Transverse colon (tissue), 4 donors: ENCODE measurements around the gene IRF2. TPM values are rescaled to one million over a fixed set of nuclear protein-coding genes. Genes with fewer than 3 reads are reported as not detected.
"Not testable (repeated sequence)": the region's sequence is repeated elsewhere in the genome, so short reads cannot be mapped to it uniquely, and the experiment has no call there.

ENCODE experiments used
- DNase-seq: peaks from one replicate; pipeline ENCODE4 v3.0.0-alpha.2; 2019
- H3K27ac ChIP-seq, 4 donors: fragments of 200-600 bp; sonication (generic); 2 replicates each; pipeline ENCODE4 v1.5.1; 2016 to 2018; ENCODE audit warnings: inconsistent platforms in 4 of 4
- H3K27me3 ChIP-seq: fragments of 200-600 bp; sonication (generic); 2 replicates; pipeline ENCODE4 v1.5.1; 2017; ENCODE audit warnings: inconsistent platforms
- H3K36me3 ChIP-seq, 4 donors: fragments of 200-600 bp; sonication (generic); 2 replicates each; pipeline ENCODE4 v1.5.1; 2017 to 2019; ENCODE audit warnings: inconsistent platforms in 4 of 4
- H3K4me1 ChIP-seq, 4 donors: fragments of 200-600 bp; sonication (generic); 2 replicates each; pipeline ENCODE4 v1.5.1; 2017 to 2020; ENCODE audit warnings: inconsistent platforms in 4 of 4
- H3K4me3 ChIP-seq, 4 donors: fragments of 200-600 bp; sonication (generic); 1 replicate in 1 of 4; 2 replicates in 3 of 4; pipeline versions ENCODE4 v1.5.1 to v1.6.1; 2017 to 2019; ENCODE audit warnings: inconsistent platforms in 4 of 4
- H3K9me3 ChIP-seq, 2 donors: fragments of 200-600 bp; sonication (generic); 2 replicates each; pipeline ENCODE4 v1.5.1; 2017 to 2019; ENCODE audit warnings: inconsistent platforms in 2 of 2
- EP300 ChIP-seq: sonication (generic); formaldehyde crosslinking; IDR thresholded peaks from one replicate; pipeline ENCODE4 v1.6.1; 2017; ENCODE audit warnings: antibody characterized with exemption, low read depth
- POLR2A ChIP-seq: fragments of 450-650 bp; IDR thresholded peaks from one replicate; pipeline ENCODE4 v1.6.1; 2016; ENCODE audit warnings: antibody characterized with exemption, mild to moderate bottlenecking, moderate library complexity
- POLR2AphosphoS5 ChIP-seq, 3 donors: sonication (generic); formaldehyde crosslinking; IDR thresholded peaks; one replicate each; pipeline ENCODE4 v1.6.1; 2016; ENCODE audit warnings: antibody characterized with exemption in 3 of 3
- WGBS, 2 donors: methylation state at CpG; one replicate each; pipeline ENCODE4 v1.1.5; 2018; ENCODE audit warnings: low coverage in 1 of 2; 5-methylcytosine and 5-hydroxymethylcytosine counted together
- in situ Hi-C, 4 donors: fragments of 200-750 bp; cut with MboI; loops; one replicate each; pipeline versions ENCODE4 v1.15.0 to v1.15.1; 2017; ENCODE audit warnings: low sequenced_read_pairs in 3 of 4, low pct_ligation_motif_present in 1 of 4, low pct_unique_long_range_greater_than_20kb in 1 of 4
- intact Hi-C: fragments of 100-400 bp; cut with DNase I; formaldehyde crosslinking; loops from one replicate; pipeline ENCODE4 v1.15.1; 2023; ENCODE audit warnings: low total_unique reads
- total RNA-seq, 4 donors: library from RNA; depleted of rRNA; stranded (reverse); fragments of >200 nt; gene quantifications; one replicate each; pipeline ENCODE4 v1.1.0, GENCODE V29; 2016
- TF ChIP-seq, protein P1 (sequence below), 5 experiments: fragments of 200-600 bp in 3 of 5; fragments of 450-650 bp in 2 of 5; sonication (generic) in 3 of 5; IDR thresholded peaks; 1 replicate in 2 of 5; 2 replicates in 3 of 5; pipeline ENCODE4 v1.5.1; 2016 to 2017; ENCODE audit warnings: antibody characterized with exemption in 5 of 5, inconsistent platforms in 3 of 5, mild to moderate bottlenecking in 2 of 5, moderate library complexity in 1 of 5

IRF2 gene
- total RNA-seq, 4 donors from 2014 or later = 15.3 to 85.3 (median 42.5) TPM

DNA sequence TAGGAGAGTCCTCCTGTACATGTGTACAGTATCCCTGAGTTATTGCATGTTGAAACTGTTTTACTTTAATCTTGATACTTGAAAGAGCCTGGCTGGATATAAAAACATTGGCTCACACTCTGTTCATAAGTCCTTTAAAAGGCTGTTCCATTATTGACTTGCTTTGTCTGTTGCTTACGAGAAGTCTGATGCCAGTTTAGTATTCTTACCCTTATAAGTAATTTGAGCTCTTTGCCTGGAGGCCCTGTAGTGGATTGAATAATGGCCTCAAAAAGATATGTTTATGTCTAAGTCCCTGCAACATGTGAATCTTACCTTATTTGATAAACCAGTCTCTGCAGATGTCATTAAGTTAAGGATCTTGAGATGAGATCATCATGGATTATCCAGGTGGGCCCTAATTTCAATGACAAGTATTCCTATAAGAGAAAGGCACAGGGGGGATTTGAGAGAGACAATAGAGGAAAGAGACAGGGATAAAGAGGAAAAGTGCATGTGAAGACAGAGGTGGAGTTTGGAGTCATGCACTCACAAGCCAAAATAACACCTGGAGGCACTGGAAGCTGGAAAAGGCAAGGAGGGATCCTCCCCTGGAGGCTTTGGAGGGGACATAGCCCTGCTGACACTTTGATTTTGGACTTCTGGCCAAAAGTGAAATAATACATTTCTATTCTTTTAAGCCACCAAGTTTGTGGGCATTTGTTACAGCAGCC, 98.1 kb downstream of the IRF2 start:
- H3K27ac ChIP-seq = no peak overlapping the region
- 89 to 100% methylated on average over 1 of the region's 1 CpG for WGBS, 2 donors
- H3K27me3 ChIP-seq = no peaks in the 10 kb centered on the region
- TF ChIP-seq POLR2AphosphoS5 (IDR thresholded peaks at IDR 0.05) = no peak
- intact Hi-C loops (no loop called here), in situ Hi-C loops (no loop called here)
- H3K9me3 ChIP-seq = no peaks in the 10 kb centered on the region
- H3K4me1 ChIP-seq = peaks cover 0 to 11% (median 2%) of the 10 kb centered on the region in 4 donors
- H3K36me3 ChIP-seq = no peaks in the 10 kb centered on the region
- no peak overlapping the region for H3K4me3 ChIP-seq
- DNase-seq = no peak

DNA sequence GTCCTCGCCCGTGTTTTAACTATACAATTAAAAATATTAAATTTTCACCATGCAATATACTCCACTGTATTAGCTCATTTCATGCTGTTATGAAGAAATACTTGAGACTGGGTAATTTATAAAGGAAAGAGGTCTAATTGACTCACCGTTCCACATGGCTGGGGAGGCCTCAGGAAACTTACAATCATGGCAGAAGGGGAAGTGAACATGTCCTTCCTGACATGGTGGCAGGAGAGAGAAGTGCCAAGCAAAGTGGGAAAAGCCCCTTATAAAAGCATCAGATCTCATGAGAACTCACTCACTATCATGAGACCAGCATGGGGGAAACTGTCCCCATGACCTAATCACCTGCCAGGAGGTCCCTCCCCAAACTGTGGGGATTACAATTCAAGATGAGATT, 98.7 kb downstream of the IRF2 start:
- H3K27ac ChIP-seq, H3K36me3 ChIP-seq, H3K4me3 ChIP-seq, DNase-seq, H3K4me1 ChIP-seq, intact Hi-C loops, in situ Hi-C loops, H3K9me3 ChIP-seq, H3K27me3 ChIP-seq: not testable (repeated sequence)
- 91 to 100% methylated on average over 1 to 3 of the region's 3 CpGs for WGBS, 2 donors

GRCh38 chr4:184375027-184375426, 99.3 kb downstream of the IRF2 start:
- no peak for TF ChIP-seq POLR2AphosphoS5 (IDR thresholded peaks at IDR 0.05)
- TF ChIP-seq EP300 = no peak
- TF ChIP-seq, protein P1, sequence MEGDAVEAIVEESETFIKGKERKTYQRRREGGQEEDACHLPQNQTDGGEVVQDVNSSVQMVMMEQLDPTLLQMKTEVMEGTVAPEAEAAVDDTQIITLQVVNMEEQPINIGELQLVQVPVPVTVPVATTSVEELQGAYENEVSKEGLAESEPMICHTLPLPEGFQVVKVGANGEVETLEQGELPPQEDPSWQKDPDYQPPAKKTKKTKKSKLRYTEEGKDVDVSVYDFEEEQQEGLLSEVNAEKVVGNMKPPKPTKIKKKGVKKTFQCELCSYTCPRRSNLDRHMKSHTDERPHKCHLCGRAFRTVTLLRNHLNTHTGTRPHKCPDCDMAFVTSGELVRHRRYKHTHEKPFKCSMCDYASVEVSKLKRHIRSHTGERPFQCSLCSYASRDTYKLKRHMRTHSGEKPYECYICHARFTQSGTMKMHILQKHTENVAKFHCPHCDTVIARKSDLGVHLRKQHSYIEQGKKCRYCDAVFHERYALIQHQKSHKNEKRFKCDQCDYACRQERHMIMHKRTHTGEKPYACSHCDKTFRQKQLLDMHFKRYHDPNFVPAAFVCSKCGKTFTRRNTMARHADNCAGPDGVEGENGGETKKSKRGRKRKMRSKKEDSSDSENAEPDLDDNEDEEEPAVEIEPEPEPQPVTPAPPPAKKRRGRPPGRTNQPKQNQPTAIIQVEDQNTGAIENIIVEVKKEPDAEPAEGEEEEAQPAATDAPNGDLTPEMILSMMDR (IDR thresholded peaks at IDR 0.05) = no peak
- TF ChIP-seq POLR2A = no peak
- Histone ChIP-seq H3K27me3 (no peaks in the 10 kb centered on the region), H3K4me3 (no peak overlapping the region), H3K9me3 (no peaks in the 10 kb centered on the region), H3K27ac (no peak overlapping the region), H3K36me3 (no peaks in the 10 kb centered on the region), H3K4me1 (peaks cover 0 to 3% (median 0%) of the 10 kb centered on the region in 4 donors)
- in situ Hi-C loops (no loop called here), intact Hi-C loops (no loop called here)
- no peak for DNase-seq
- 70 to 79% methylated on average over 1 of the region's 1 CpG for WGBS, 2 donors

DNA sequence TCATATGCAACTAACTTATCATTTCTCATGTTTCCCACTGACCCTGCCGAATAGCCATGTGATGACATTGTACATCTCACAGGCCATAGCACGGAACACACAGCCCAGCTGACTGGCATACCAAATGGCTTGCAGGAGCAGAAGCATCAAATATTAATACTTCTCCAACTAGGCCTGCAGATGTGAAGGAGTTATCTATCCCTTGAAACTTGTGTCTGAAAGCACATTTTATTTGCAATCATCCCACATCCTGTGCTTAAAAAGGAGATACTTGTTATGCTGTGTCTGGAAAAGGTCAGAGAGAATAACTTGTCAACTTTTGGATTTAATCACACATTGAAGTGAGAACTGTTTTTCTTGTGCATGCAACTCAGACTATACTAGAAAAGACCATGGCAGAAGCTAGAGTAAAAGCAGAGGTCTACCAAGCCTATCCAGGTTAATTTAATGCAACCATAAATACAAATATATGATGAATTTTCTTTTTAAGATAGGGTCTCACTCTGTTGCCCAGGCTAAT, 100.4 kb downstream of the IRF2 start:
- Histone ChIP-seq H3K9me3 (no peaks in the 10 kb centered on the region), H3K4me3 (no peak overlapping the region), H3K27me3 (no peaks in the 10 kb centered on the region), H3K27ac (no peak overlapping the region), H3K36me3 (no peaks in the 10 kb centered on the region), H3K4me1 (peaks cover 0 to 3% (median 0%) of the 10 kb centered on the region in 4 donors)
- TF ChIP-seq POLR2A (no peak), POLR2AphosphoS5 (IDR thresholded peaks at IDR 0.05) (no peak), EP300 (no peak)
- TF ChIP-seq, protein P1 (IDR thresholded peaks at IDR 0.05) = no peak
- 83 to 93% methylated on average over 2 of the region's 2 CpGs for WGBS, 2 donors
- no peak for DNase-seq
- intact Hi-C loops = no loop called here
- in situ Hi-C loops = no loop called here

DNA sequence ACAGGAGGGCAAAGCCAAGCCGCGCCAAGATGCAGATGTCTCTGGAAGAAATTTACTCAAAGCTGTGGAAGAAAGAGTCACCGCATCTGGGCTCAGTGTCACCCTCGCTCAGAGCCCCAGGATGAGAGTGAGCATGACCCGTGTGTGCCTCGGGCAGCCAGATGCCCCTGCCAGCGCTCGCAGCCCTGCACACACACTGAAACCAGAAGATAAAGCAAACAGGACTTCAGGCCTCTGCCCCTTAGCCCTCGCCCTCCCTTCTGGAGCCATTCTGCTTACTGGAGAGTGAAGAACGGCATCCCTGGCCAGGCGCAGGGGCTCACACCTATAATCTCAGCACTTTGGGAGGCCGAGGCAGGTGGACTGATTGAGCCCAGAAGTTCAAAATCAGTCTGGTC, 103.0 kb downstream of the IRF2 start:
- WGBS, 2 donors = 87% methylated on average over 12 of the region's 12 CpGs; no CpG with 5 or more reads in 1 of the 2 donors
- intact Hi-C loops = no loop called here
- H3K27me3 ChIP-seq = no peaks in the 10 kb centered on the region
- H3K9me3 ChIP-seq = no peaks in the 10 kb centered on the region
- TF ChIP-seq, protein P1 (IDR thresholded peaks at IDR 0.05) = no peak
- TF ChIP-seq POLR2AphosphoS5 (IDR thresholded peaks at IDR 0.05) (no peak), POLR2A (no peak), EP300 (no peak)
- H3K36me3 ChIP-seq = no peaks in the 10 kb centered on the region
- in situ Hi-C loops = no loop called here
- no peak for DNase-seq
- peaks cover 0 to 3% (median 0%) of the 10 kb centered on the region in 4 donors for H3K4me1 ChIP-seq
- no peak overlapping the region for H3K4me3 ChIP-seq
- no peak overlapping the region for H3K27ac ChIP-seq
